ENCODE data around the gene CEMP1.
A peak's percentile ranks its signal among the peaks of the same experiment; 100 is the strongest.

- TF ChIP-seq, protein P1, sequence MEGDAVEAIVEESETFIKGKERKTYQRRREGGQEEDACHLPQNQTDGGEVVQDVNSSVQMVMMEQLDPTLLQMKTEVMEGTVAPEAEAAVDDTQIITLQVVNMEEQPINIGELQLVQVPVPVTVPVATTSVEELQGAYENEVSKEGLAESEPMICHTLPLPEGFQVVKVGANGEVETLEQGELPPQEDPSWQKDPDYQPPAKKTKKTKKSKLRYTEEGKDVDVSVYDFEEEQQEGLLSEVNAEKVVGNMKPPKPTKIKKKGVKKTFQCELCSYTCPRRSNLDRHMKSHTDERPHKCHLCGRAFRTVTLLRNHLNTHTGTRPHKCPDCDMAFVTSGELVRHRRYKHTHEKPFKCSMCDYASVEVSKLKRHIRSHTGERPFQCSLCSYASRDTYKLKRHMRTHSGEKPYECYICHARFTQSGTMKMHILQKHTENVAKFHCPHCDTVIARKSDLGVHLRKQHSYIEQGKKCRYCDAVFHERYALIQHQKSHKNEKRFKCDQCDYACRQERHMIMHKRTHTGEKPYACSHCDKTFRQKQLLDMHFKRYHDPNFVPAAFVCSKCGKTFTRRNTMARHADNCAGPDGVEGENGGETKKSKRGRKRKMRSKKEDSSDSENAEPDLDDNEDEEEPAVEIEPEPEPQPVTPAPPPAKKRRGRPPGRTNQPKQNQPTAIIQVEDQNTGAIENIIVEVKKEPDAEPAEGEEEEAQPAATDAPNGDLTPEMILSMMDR (IDR thresholded peaks at IDR 0.05) = no peak
- peak in 1 of 3 donors; percentile 36 for TF ChIP-seq POLR2A (IDR thresholded peaks at IDR 0.05)
These were observed 14.6 kb downstream of the CEMP1 start for GRCh38 chr16:2516391-2517240.

Measured in body of pancreas (tissue), 4 donors.